SU-DHL-6 (cell line): ENCODE data around the gene GASK1B.

Experiments used
- EZH2phosphoT487 ChIP-seq: fragments of 200-600 bp; sonication (generic), shearing (Covaris generic); conservative IDR thresholded peaks from 2 replicates; pipeline ENCODE4 v1.6.1; 2018; ENCODE audit warnings: mild to moderate bottlenecking, antibody characterized with exemption, low read length, moderate library complexity, mixed read lengths
- TF ChIP-seq, protein P1 (sequence below): fragments of 200-600 bp; sonication (generic); IDR thresholded peaks from one replicate; pipeline ENCODE4 v1.5.1; 2017; ENCODE audit warnings: antibody characterized with exemption, mild to moderate bottlenecking, low read length, moderate library complexity; ENCODE audit not compliant: insufficient read depth, poor library complexity, severe bottlenecking

DNA sequence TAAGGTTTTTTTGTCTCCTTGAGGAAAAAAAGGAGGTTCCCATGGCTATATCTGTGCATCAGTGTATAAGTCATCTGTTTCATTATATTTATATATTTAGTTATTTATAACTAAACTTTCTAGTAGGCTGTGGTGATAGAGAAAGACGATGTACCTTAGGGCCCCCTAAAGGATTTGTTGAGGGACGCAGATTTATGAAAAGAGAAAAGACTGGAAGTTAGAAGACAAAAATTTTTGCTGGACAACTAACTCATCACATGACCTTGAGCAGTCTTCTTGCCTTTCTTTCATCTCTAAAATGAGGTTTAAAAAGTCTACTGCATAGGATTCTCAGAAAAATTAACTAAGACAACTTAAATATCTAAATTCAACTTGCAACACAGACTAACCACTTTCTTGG lies 6.1 kb downstream of the GASK1B start:
- no peak for TF ChIP-seq EZH2phosphoT487
- TF ChIP-seq, protein P1, sequence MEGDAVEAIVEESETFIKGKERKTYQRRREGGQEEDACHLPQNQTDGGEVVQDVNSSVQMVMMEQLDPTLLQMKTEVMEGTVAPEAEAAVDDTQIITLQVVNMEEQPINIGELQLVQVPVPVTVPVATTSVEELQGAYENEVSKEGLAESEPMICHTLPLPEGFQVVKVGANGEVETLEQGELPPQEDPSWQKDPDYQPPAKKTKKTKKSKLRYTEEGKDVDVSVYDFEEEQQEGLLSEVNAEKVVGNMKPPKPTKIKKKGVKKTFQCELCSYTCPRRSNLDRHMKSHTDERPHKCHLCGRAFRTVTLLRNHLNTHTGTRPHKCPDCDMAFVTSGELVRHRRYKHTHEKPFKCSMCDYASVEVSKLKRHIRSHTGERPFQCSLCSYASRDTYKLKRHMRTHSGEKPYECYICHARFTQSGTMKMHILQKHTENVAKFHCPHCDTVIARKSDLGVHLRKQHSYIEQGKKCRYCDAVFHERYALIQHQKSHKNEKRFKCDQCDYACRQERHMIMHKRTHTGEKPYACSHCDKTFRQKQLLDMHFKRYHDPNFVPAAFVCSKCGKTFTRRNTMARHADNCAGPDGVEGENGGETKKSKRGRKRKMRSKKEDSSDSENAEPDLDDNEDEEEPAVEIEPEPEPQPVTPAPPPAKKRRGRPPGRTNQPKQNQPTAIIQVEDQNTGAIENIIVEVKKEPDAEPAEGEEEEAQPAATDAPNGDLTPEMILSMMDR: no peak
